KOPT-K1 (cell line): ENCODE data around the gene NR3C1.

Source experiments
- H3K27ac ChIP-seq: fragments of 200-600 bp; sonication (generic); 2 replicates; pipeline ENCODE4 v1.5.1; 2016; ENCODE audit warnings: antibody characterized with exemption, mild to moderate bottlenecking, low read depth, low read length; ENCODE audit not compliant: poor library complexity, severe bottlenecking
- H3K36me3 ChIP-seq: fragments of 200-600 bp; sonication (generic); 2 replicates; pipeline ENCODE4 v1.5.1; 2017; ENCODE audit warnings: antibody characterized with exemption, mild to moderate bottlenecking, low read length, moderate library complexity; ENCODE audit not compliant: insufficient read depth
- H3K9me3 ChIP-seq: fragments of 200-600 bp; sonication (generic); 2 replicates; pipeline ENCODE4 v1.5.1; 2017; ENCODE audit warnings: antibody characterized with exemption, low read length, mild to moderate bottlenecking; ENCODE audit not compliant: insufficient read depth, poor library complexity, severe bottlenecking

The NR3C1 gene

DNA sequence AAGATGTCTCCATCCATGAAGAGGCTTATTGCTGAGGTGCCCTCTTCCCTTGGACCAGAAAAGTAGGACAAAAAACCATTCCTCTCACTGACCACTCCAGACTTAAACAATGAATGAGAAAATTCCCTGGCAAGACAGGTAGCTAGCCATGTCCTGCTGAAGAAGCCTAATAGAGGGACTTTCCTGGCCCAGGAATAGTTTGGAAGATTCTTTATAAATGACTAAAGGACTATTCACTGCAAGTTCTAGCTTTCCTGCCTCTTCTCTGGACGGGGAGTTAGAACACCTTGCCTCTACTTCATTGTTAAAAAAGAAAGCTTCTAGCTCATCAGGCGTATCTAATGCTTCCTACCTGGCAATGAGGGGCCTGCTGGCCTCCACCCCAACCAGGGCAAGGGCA, 153.6 kb downstream of the NR3C1 start:
- H3K36me3 ChIP-seq = no peaks in the 10 kb centered on the region
- no peak overlapping the region for H3K27ac ChIP-seq
- peaks cover 10% of the 10 kb centered on the region for H3K9me3 ChIP-seq

- H3K36me3 ChIP-seq = no peaks in the 10 kb centered on the region
- no peak overlapping the region for H3K27ac ChIP-seq
Measured at GRCh38 chr5:143248822-143249579, 154.5 kb downstream of the NR3C1 start.

DNA sequence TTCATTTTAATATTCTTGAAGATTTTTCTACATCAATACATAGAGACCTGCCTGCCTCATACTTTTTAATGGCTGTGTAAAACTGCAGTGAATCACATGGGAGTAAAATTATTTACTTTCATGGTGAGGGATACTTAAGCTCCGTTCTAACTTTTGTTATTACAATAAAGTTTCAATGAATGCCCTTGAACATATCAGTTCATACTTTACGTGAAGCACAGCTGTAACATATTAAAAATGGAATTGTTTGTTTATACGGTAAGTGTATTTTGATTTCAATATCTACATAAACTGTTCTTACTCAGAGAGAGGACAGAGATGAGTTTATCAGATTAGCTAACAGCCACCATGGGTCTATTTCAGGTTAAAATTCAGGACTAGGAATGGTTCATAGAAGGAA, 155.1 kb downstream of the NR3C1 start:
- peaks cover 16% of the 10 kb centered on the region for H3K9me3 ChIP-seq
- H3K36me3 ChIP-seq = no peaks in the 10 kb centered on the region
- H3K27ac ChIP-seq = no peak overlapping the region

More at GRCh38 chr5:143248822-143249579, 154.5 kb downstream of the NR3C1 start:
- peaks cover 16% of the 10 kb centered on the region for H3K9me3 ChIP-seq

DNA sequence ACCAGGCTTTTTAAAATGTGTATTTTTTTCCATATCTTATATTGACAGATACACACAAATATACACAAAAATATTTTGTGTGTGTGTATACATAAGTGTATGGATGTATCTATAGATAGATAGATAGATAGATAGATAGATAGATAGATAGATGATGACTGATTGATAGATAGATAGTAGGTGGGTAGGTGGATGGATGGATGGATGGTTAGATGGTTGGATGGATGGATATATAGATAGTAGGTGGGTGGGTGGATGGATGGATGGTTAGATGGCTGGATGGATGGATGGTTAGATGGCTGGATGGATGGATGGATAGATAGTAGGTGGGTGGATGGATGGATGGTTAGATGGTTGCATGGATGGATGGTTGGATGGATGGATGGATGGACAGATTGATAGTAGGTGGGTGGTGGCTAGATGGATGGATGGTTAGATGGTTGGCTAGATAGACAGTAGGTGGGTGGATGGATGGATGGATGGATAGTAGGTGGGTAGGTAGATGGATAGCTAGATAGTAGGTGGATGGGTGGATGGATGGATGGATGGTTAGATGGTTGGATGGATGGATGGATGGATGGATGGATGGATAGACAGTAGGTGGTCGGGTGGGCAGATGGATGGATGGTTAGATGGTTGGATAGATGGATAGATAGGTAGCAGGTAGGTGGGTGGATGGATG, 156.2 kb downstream of the NR3C1 start:
- no peak overlapping the region for H3K27ac ChIP-seq
- peaks cover 16% of the 10 kb centered on the region for H3K9me3 ChIP-seq

DNA sequence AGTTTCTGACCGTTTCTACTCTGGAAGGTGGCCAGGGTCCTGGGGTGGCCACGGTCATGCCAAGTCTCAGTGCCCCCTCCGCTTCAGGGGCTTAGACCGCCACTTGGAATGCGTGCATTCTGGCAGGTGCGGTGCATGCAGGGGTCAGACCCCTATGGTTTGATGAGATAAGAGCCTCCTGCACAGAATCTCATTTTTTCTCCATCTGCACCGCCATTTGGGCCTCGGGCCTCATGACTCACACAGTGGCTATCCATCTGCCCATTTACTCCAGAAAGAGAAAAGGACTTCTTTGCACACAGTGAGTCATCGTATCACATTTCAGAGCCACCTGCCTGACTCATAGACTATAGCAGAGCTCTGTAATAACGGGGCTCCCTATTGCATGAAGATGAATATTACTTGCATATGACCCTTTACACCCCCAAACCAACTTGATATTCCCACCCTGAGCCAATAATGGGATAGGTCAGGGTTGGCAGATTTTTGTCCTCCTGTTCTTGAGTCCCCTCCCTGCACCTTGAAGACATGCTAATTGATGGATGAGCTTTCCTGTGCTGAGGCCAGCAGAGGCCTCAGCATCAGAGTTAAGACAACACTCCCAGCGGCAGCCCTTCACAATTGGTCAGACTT, 157.4 kb downstream of the NR3C1 start:
- Histone ChIP-seq H3K36me3 (no peaks in the 10 kb centered on the region), H3K9me3 (peaks cover 16% of the 10 kb centered on the region), H3K27ac (no peak overlapping the region)

More for the DNA sequence above, 156.2 kb downstream of the NR3C1 start:
- H3K36me3 ChIP-seq = no peaks in the 10 kb centered on the region

GRCh38 chr5:143244990-143245389, 158.5 kb downstream of the NR3C1 start:
- Histone ChIP-seq H3K9me3 (peaks cover 16% of the 10 kb centered on the region), H3K27ac (no peak overlapping the region)

GRCh38 chr5:143244000-143244736, 159.3 kb downstream of the NR3C1 start:
- peaks cover 16% of the 10 kb centered on the region for H3K9me3 ChIP-seq
- no peaks in the 10 kb centered on the region for H3K36me3 ChIP-seq
- H3K27ac ChIP-seq = no peak overlapping the region

More at GRCh38 chr5:143244990-143245389, 158.5 kb downstream of the NR3C1 start:
- no peaks in the 10 kb centered on the region for H3K36me3 ChIP-seq

DNA sequence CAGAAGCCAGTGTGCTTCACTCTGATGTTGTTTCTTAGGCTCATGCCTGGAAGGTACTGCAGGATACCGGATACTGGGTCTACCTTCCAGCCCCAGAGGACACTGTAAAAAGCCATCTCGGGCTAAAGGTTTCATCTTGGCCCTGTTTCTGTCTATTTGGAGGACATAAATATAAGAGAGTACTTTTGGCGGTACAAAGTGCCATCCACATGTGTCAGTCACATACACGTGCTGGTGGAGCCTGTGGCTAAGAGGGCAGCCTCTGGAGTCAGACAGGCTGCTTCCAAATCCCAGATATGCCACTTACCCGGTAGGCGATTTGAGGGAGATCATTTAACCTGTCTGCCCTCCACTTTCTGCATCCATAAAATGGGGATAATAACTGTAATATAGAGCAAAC, 160.4 kb downstream of the NR3C1 start:
- Histone ChIP-seq H3K9me3 (peaks cover 16% of the 10 kb centered on the region), H3K36me3 (no peaks in the 10 kb centered on the region), H3K27ac (no peak overlapping the region)

- Histone ChIP-seq H3K27ac (no peak overlapping the region), H3K36me3 (no peaks in the 10 kb centered on the region), H3K9me3 (peaks cover 16% of the 10 kb centered on the region)
Measured at GRCh38 chr5:143241892-143242291, 161.6 kb downstream of the NR3C1 start.

GRCh38 chr5:143239882-143240518, 163.5 kb downstream of the NR3C1 start:
- no peaks in the 10 kb centered on the region for H3K36me3 ChIP-seq
- H3K9me3 ChIP-seq = peaks cover 8% of the 10 kb centered on the region
- no peak overlapping the region for H3K27ac ChIP-seq

- no peaks in the 10 kb centered on the region for H3K36me3 ChIP-seq
- H3K27ac ChIP-seq = no peak overlapping the region
- no peaks in the 10 kb centered on the region for H3K9me3 ChIP-seq
Measured at GRCh38 chr5:143238620-143239019, 164.9 kb downstream of the NR3C1 start.

DNA sequence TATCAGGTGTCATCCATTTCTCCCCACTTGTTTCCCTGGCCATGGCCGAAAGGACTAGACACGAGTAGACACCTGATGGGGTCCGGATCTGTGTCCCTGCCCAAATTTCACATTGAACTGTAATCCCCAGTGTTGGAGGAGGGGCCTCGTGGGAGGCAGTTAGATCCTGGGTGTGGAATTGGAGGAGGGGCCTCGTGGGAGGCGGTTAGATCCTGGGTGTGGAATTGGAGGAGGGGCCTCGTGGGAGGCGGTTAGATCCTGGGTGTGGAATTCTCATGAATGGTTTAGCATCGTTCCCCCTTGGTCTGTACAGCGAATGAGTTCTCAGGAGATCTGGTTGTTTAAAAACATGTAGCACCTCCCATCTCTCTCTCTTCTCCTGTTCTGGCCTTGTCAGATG, 165.8 kb downstream of the NR3C1 start:
- Histone ChIP-seq H3K27ac (no peak overlapping the region), H3K36me3 (no peaks in the 10 kb centered on the region), H3K9me3 (no peaks in the 10 kb centered on the region)

- Histone ChIP-seq H3K27ac (no peak overlapping the region), H3K9me3 (no peaks in the 10 kb centered on the region), H3K36me3 (no peaks in the 10 kb centered on the region)
Measured at GRCh38 chr5:143236682-143237081, 166.8 kb downstream of the NR3C1 start.

DNA sequence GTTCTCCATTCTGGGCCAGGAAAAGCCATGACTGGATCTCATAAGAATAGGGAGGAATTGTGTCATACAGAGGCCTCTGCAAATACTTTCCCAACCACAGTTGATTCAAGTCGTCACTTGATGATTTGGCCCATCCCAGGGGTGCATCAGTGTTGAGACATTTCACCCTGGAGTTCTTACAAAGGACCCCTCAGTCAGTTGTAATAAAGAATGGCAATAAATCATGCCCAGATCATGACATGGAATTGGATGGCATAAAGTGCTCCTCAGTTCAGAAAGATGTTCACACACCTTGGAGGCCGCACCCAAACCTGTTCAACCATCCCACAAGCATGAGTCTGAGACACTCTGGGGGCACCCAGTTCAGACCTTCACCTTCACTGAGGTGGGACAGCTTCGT, 168.1 kb downstream of the NR3C1 start:
- Histone ChIP-seq H3K27ac (no peak overlapping the region), H3K36me3 (no peaks in the 10 kb centered on the region)

More for the DNA sequence above, 168.1 kb downstream of the NR3C1 start:
- H3K9me3 ChIP-seq = no peaks in the 10 kb centered on the region
